HEK293 (cell line): ENCODE measurements around the gene DNM1.

Source experiments
- IKZF3 ChIP-seq: fragments of 450-650 bp; IDR thresholded peaks from 2 replicates; pipeline ENCODE4 v1.5.0; 2018; ENCODE audit warnings: missing biosample characterization, mild to moderate bottlenecking, missing genetic modification characterization, moderate library complexity
- MZF1 ChIP-seq: fragments of 450-650 bp; formaldehyde crosslinking; IDR thresholded peaks from 2 replicates; pipeline ENCODE4 v1.5.1; 2017; ENCODE audit warnings: missing biosample characterization, missing genetic modification characterization, borderline replicate concordance
- PRDM10 ChIP-seq: fragments of 450-650 bp; formaldehyde crosslinking; IDR thresholded peaks from 2 replicates; pipeline ENCODE4 v1.5.1; 2016; ENCODE audit warnings: missing biosample characterization, missing genetic modification characterization
- ZBTB48 ChIP-seq: fragments of 450-650 bp; formaldehyde crosslinking; IDR thresholded peaks from 2 replicates; pipeline ENCODE4 v1.5.1; 2016; ENCODE audit warnings: missing biosample characterization, missing genetic modification characterization
- ZNF10 ChIP-seq: fragments of 450-650 bp; formaldehyde crosslinking; IDR thresholded peaks from 2 replicates; pipeline ENCODE4 v1.5.1; 2017; ENCODE audit warnings: missing biosample characterization, missing genetic modification characterization
- ZNF132 ChIP-seq: fragments of 450-650 bp; formaldehyde crosslinking; IDR thresholded peaks from 2 replicates; pipeline ENCODE4 v1.5.1; 2017; ENCODE audit warnings: missing biosample characterization, missing genetic modification characterization, borderline replicate concordance
- ZNF133 ChIP-seq: fragments of 450-650 bp; formaldehyde crosslinking; IDR thresholded peaks from 2 replicates; pipeline ENCODE4 v1.5.1; 2016; ENCODE audit warnings: missing biosample characterization, missing genetic modification characterization
- ZNF292 ChIP-seq: fragments of 450-650 bp; formaldehyde crosslinking; IDR thresholded peaks from 2 replicates; pipeline ENCODE4 v1.5.1; 2016; ENCODE audit warnings: low read depth, missing biosample characterization, missing genetic modification characterization, borderline replicate concordance
- ZNF354C ChIP-seq: fragments of 450-650 bp; formaldehyde crosslinking; IDR thresholded peaks from 2 replicates; pipeline ENCODE4 v1.5.1; 2016; ENCODE audit warnings: missing biosample characterization, missing genetic modification characterization, low read depth, borderline replicate concordance
- ZNF404 ChIP-seq: fragments of 450-650 bp; formaldehyde crosslinking; IDR thresholded peaks from 2 replicates; pipeline ENCODE4 v1.5.1; 2017; ENCODE audit warnings: missing biosample characterization, missing genetic modification characterization
- ZNF426 ChIP-seq: fragments of 450-650 bp; formaldehyde crosslinking; IDR thresholded peaks from 2 replicates; pipeline ENCODE4 v1.5.1; 2017; ENCODE audit warnings: missing biosample characterization, missing genetic modification characterization, mild to moderate bottlenecking, inconsistent platforms, moderate library complexity
- ZNF510 ChIP-seq: fragments of 450-650 bp; formaldehyde crosslinking; IDR thresholded peaks from 2 replicates; pipeline ENCODE4 v1.5.1; 2018; ENCODE audit warnings: mild to moderate bottlenecking, missing genetic modification characterization, missing biosample characterization; ENCODE audit not compliant: insufficient replicate concordance
- ZNF518A ChIP-seq: fragments of 450-650 bp; formaldehyde crosslinking; conservative IDR thresholded peaks from 2 replicates; pipeline ENCODE4 v1.5.1; 2016; ENCODE audit warnings: low read depth, missing biosample characterization, missing genetic modification characterization
- ZNF560 ChIP-seq: fragments of 450-650 bp; formaldehyde crosslinking; IDR thresholded peaks from 2 replicates; pipeline ENCODE4 v1.5.1; 2017; ENCODE audit warnings: missing biosample characterization, missing genetic modification characterization, borderline replicate concordance
- ZNF596 ChIP-seq: fragments of 450-650 bp; IDR thresholded peaks from 2 replicates; pipeline ENCODE4 v1.5.0; 2018; ENCODE audit warnings: missing biosample characterization, mild to moderate bottlenecking, missing genetic modification characterization, moderate library complexity
- ZNF610 ChIP-seq: fragments of 450-650 bp; formaldehyde crosslinking; IDR thresholded peaks from 2 replicates; pipeline ENCODE4 v1.5.1; 2016; ENCODE audit warnings: missing biosample characterization, missing genetic modification characterization, borderline replicate concordance
- ZNF664 ChIP-seq: fragments of 450-650 bp; formaldehyde crosslinking; IDR thresholded peaks from 2 replicates; pipeline ENCODE4 v1.5.1; 2016; ENCODE audit warnings: missing biosample characterization, missing genetic modification characterization
- ZNF785 ChIP-seq: fragments of 450-650 bp; formaldehyde crosslinking; IDR thresholded peaks from 2 replicates; pipeline ENCODE4 v1.5.1; 2016; ENCODE audit warnings: missing biosample characterization, missing genetic modification characterization
- ZSCAN23 ChIP-seq: fragments of 450-650 bp; formaldehyde crosslinking; IDR thresholded peaks from 2 replicates; pipeline ENCODE4 v1.5.1; 2016; ENCODE audit warnings: missing biosample characterization, missing genetic modification characterization
- ZXDB ChIP-seq: fragments of 450-650 bp; formaldehyde crosslinking; IDR thresholded peaks from 2 replicates; pipeline ENCODE4 v1.5.1; 2016; ENCODE audit warnings: missing biosample characterization, missing genetic modification characterization
- TF ChIP-seq, protein P1 (sequence below): fragments of 450-650 bp; formaldehyde crosslinking; IDR thresholded peaks from 2 replicates; pipeline ENCODE4 v1.5.1; 2016; ENCODE audit warnings: missing biosample characterization, missing genetic modification characterization, low read depth
- TF ChIP-seq, protein P2 (sequence below): fragments of 450-650 bp; formaldehyde crosslinking; IDR thresholded peaks from 2 replicates; pipeline ENCODE4 v1.5.1; 2017; ENCODE audit warnings: missing biosample characterization, missing genetic modification characterization
- TF ChIP-seq, protein P3 (sequence below): fragments of 450-650 bp; formaldehyde crosslinking; IDR thresholded peaks from 2 replicates; pipeline ENCODE4 v1.5.1; 2016; ENCODE audit warnings: missing biosample characterization, missing genetic modification characterization

Gene DNM1

DNA sequence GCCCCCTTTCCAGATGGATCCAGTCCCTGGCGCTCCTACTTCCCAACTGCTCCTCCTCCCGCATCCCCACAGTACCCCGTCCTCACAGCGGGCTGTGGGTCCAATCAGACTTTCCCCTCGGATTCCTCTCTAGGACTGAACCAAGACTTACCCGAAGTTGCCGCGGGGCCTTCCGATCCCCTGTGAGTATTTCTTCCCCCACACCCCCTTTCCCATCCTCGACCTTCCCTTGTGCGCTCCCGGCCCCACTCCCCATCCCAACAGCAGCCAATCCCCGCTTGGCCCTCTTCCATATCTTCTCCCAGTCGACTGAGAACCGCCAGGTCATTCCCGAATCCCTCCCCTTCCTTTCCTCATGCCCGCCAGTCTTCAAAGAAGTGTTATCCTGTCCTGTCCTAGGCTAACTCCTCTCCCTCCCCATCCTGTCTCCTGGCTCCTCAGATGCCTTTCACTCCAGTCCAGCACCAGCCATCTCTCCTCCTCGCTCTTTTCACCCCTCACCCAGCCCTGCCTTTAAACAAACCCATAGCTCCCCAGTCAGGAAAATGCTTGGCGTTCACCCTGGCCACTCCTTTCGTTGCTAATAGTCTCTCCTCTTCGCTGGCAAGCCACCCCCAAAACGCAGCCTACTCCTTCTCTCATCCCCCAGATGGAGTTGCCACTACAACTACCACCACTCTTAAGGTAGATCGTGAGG is 73.5 kb downstream of the DNM1 start (continued):
- TF ChIP-seq ZNF10 (tag by site-specific recombination) (no peak), ZSCAN23 (tag by site-specific recombination) (no peak), ZXDB (no peak; the same call in 1 of the 2 replicates), ZNF354C (tag by site-specific recombination) (no peak), ZNF404 (no peak), ZNF785 (tag by site-specific recombination) (no peak), MZF1 (tag by site-specific recombination) (peak; percentile 56; the same call in 1 of the 2 replicates), ZNF664 (tag by site-specific recombination) (no peak), ZNF133 (no peak), ZNF518A (tag by site-specific recombination) (no peak), IKZF3 (tag by site-specific recombination) (peak; percentile 32; the same call in 1 of the 2 replicates), ZNF132 (tag by site-specific recombination) (no peak), ZNF426 (tag by site-specific recombination) (no peak), ZNF292 (tag by site-specific recombination) (no peak), ZNF596 (tag by site-specific recombination) (no peak), ZNF510 (tag by site-specific recombination) (no peak), ZBTB48 (tag by site-specific recombination) (0 out of 2 replicates have a peak, but pooled peaks have one; percentile 38), ZNF560 (no peak), ZNF610 (tag by site-specific recombination) (no peak), PRDM10 (tag by site-specific recombination) (peak; percentile 98)
- TF ChIP-seq, protein P1, sequence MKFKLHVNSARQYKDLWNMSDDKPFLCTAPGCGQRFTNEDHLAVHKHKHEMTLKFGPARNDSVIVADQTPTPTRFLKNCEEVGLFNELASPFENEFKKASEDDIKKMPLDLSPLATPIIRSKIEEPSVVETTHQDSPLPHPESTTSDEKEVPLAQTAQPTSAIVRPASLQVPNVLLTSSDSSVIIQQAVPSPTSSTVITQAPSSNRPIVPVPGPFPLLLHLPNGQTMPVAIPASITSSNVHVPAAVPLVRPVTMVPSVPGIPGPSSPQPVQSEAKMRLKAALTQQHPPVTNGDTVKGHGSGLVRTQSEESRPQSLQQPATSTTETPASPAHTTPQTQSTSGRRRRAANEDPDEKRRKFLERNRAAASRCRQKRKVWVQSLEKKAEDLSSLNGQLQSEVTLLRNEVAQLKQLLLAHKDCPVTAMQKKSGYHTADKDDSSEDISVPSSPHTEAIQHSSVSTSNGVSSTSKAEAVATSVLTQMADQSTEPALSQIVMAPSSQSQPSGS (tag by site-specific recombination): no peak
- TF ChIP-seq, protein P2, sequence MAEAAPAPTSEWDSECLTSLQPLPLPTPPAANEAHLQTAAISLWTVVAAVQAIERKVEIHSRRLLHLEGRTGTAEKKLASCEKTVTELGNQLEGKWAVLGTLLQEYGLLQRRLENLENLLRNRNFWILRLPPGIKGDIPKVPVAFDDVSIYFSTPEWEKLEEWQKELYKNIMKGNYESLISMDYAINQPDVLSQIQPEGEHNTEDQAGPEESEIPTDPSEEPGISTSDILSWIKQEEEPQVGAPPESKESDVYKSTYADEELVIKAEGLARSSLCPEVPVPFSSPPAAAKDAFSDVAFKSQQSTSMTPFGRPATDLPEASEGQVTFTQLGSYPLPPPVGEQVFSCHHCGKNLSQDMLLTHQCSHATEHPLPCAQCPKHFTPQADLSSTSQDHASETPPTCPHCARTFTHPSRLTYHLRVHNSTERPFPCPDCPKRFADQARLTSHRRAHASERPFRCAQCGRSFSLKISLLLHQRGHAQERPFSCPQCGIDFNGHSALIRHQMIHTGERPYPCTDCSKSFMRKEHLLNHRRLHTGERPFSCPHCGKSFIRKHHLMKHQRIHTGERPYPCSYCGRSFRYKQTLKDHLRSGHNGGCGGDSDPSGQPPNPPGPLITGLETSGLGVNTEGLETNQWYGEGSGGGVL: peak; percentile 54
- TF ChIP-seq, protein P3, sequence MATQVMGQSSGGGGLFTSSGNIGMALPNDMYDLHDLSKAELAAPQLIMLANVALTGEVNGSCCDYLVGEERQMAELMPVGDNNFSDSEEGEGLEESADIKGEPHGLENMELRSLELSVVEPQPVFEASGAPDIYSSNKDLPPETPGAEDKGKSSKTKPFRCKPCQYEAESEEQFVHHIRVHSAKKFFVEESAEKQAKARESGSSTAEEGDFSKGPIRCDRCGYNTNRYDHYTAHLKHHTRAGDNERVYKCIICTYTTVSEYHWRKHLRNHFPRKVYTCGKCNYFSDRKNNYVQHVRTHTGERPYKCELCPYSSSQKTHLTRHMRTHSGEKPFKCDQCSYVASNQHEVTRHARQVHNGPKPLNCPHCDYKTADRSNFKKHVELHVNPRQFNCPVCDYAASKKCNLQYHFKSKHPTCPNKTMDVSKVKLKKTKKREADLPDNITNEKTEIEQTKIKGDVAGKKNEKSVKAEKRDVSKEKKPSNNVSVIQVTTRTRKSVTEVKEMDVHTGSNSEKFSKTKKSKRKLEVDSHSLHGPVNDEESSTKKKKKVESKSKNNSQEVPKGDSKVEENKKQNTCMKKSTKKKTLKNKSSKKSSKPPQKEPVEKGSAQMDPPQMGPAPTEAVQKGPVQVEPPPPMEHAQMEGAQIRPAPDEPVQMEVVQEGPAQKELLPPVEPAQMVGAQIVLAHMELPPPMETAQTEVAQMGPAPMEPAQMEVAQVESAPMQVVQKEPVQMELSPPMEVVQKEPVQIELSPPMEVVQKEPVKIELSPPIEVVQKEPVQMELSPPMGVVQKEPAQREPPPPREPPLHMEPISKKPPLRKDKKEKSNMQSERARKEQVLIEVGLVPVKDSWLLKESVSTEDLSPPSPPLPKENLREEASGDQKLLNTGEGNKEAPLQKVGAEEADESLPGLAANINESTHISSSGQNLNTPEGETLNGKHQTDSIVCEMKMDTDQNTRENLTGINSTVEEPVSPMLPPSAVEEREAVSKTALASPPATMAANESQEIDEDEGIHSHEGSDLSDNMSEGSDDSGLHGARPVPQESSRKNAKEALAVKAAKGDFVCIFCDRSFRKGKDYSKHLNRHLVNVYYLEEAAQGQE (tag by site-specific recombination): no peak
